ENCODE results near the gene CCSAP.
A peak's percentile ranks its signal among the peaks of the same experiment; 100 is the strongest.

Gene CCSAP

GRCh38 chr1:229364207-229365065 lies 21.6 kb upstream of the CCSAP start:
- DNase-seq: no peak

DNA sequence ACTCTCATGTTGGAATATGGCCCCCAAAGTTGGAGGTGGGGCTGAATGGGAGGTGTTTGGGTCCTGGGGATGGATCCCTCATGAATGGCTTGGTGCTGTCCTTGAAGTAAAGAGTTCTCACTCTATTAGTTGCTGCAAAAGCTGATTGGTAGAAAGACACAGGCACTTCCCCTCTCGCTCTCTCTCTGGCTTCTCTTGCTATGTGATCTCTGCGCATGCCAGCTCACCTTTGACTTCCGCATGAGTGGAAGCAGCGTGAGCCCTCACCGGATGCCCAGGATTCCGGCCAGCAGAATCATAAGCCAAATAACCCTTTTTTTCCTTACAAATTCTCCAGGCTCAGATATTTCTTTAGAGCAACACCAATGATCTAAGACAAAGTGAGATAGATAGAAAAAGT lies 20.9 kb upstream of the CCSAP start:
- DNase-seq: no peak

- no peak for DNase-seq
These were observed 17.6 kb upstream of the CCSAP start for GRCh38 chr1:229360420-229360819.

DNA sequence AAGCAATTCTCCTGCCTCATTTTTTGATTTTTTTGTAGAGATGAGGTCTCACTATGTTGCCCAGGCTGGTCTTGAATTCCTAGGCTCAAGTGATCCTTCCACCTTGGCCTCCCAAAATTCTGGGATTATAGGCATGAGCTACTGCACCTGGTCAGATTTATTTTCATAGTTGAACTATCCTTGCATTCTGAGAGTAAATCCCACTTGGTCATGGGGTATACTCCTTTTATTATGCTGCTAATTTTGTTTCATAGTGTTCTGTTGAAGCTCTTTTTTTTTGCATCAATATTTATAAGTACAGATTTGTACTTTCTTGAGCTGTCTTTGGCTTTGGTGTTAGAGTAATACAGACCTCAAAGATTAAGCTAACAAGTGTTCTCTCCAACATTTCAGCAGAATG lies 12.8 kb upstream of the CCSAP start:
- no peak for DNase-seq

DNA sequence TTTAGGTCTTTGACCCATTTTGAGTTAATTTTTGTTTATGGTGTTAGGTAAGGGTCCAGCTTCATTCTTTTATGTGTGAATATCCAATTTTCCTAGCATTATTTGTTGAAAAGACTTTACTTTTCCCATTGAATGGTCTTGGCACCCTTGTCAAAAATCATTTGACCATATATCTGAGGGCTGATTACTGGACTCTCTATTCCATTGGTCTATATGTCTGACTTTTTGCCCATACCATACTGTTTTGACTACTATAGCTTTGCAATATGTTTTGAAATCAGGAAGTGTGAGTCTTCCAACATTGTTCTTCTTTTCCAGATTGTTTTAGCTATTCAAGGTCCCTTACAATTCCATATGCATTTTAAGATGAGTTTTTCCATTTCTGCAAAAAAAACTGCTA lies 11.4 kb upstream of the CCSAP start:
- no peak for DNase-seq

GRCh38 chr1:229352975-229353374 lies 10.1 kb upstream of the CCSAP start:
- DNase-seq: no peak

- no peak for DNase-seq
These were observed 6.9 kb upstream of the CCSAP start for GRCh38 chr1:229349463-229350385.

GRCh38 chr1:229347528-229347927 lies 4.7 kb upstream of the CCSAP start:
- no peak for DNase-seq

DNA sequence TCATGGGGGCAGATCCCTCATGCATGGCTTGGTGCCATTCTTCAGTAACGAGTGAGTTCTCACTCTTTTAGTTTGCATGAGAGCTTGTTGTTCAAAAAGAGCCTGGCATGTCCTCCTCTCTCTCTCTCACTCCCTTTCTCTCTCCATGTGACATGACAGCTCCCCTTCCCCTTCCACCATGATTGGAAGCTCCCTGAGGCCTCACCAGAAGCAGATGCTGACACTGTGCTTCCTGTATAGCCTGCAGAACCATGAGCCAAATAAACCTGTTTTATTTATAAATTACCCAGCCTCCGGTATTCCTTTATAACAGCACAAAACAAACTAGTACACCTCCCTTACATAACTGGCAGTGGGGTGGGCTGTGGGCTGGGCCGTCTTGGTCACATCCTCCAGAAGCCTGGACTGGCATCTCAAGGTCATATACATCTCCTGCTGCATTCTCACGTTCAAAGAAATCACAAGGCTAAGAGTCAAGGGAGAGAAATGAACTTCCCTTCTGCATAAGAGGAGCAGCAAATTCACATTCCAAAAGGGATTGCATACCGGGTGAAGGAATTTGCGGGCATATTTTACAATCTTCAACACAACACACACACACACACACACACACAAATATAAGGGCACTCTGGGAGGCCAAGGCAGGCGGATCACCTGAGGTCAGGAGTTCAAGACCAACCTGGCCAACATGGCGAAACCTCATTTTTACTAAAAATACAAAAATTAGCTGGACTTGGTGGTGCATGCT lies 2.3 kb upstream of the CCSAP start:
- no peak for DNase-seq

- peak; percentile 41 to 58 for DNase-seq
These were observed 1.3 kb upstream of the CCSAP start for GRCh38 chr1:229344139-229344538.

GRCh38 chr1:229341774-229342655 lies 832 bp downstream of the CCSAP start:
- peak; percentile 75 to 83 for DNase-seq

DNA sequence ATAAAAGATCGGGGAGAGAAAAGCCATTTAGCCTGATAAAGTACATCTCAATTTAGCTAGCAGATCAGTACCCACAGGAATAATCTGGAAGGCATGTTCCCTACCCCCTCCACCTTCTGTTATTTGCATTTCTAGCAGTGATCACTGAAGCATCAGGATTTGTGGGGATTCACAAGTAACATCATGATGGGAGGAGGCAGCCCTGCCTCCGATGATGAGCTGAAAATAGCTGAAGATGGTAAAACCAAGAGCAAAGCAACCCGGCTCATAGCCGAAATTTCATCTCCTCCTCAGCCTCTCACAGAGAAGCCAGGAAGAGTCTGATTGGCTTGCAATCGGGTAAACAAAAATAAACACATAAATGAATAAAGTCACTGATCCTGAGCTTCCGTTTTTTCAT lies 2.4 kb downstream of the CCSAP start:
- DNase-seq: no peak

GRCh38 chr1:229339520-229339919 lies 3.3 kb downstream of the CCSAP start:
- peak; percentile 23 to 40 for DNase-seq

- no peak for DNase-seq
These were observed 3.8 kb downstream of the CCSAP start for GRCh38 chr1:229339086-229339485.

- DNase-seq: no peak
These were observed 6.5 kb downstream of the CCSAP start for GRCh38 chr1:229336345-229336744.

DNA sequence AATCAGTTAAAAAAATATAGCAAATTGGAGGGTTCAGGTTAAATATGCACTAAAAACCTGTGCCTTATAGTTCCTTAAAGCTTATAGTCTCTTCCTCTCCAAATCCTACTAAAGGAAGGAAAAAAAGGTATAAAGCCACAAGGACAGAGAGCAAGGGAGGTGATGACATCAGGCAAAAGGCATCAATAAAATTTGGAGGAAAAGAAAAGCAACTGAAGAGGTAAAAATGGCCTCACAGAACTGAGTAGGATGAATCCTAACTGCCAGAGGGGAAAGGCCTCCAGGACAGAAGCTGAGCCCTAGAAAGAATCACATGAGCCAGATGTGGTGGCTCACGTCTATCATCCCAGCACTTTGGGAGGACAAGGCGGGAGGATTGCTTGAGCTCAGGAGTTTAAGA lies 8.1 kb downstream of the CCSAP start:
- no peak for DNase-seq

DNA sequence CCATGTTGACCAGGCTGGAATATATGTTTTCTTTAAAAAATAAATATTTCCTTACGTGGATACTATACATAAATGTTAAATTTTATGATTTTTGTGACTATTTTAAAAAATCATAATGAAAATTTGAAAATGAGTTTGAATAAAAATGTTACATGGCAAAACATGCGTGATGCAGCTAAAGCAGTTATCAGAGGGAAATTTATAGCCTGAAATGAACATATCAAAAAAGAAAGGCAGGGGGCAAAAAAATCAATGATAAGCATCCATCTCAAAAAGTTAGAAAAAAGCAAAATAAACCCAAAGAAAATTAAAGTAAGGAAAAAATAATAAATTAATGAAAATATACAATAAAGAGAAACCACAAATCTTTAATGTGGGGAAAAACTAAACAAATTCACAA lies 8.6 kb downstream of the CCSAP start:
- no peak for DNase-seq

- no peak for DNase-seq
These were observed 14.1 kb downstream of the CCSAP start for GRCh38 chr1:229328598-229329362.

DNA sequence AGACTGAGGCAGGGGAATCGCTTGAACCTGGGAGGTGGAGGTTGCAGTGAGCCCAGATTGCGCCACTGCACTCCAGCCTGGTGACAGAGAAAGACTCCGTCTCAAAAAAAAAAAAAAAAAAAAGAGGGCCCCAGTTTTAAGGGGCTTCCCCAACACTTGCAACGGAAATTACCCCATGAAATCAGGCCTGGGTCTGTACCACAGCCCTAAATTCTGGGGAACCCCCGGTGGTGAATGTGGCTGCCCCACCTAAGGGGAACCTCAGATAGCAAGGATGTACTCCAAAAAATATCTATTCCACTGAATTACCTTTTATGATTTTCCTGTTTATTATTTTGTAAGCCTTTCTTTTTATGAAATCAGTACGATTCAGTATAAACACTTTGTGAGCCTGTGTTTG lies 15.1 kb downstream of the CCSAP start:
- peak in 1 of 2 experiments; percentile 13 for DNase-seq

DNA sequence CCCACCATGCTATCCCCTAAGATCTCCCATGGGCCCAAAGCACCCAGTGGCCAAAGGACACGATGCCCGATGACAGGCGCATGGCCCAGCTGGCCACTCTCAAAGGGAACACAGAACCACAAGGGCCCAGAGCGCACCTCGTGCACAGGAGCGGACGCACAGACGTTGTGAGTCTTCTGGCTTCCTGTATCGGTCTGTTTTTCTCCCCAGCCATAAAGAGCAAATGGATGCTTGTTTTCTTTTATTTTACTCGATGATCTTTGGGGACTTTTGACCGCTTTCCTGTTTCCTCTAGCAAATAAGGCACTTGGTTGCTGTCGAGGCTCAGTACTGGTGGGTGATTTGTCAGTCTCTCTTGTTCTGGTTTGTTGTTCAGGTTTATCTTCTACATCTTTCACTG lies 16.2 kb downstream of the CCSAP start:
- DNase-seq: no peak

DNA sequence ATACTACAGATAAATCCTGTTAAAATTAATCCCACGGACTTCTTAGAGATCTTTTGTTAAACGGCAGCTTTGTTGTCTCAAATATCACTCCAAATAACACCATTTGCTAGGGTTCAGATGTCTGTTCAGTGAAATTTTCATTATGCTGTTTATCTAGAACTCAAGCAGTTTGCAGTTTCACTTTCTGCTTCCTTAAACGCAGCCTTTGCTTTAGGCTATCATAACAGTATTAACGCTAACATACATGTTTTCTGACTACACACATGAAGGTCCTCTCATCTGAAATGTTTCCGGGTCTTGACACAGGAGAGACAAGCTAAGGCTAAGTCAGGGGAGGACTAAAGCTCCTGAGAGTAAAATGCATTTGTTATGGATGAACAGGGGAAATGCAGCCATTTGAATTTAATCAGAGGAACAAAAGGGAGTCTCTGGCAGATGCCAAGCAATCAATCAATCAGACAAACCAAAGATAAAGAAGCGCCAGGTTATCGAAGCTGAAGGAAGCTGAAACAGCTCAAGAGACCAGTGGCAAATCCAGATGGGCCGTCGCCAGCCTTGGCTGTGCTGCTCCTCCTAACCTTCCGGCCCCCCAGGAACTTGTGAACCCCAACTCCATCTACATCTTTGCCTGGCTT lies 16.9 kb downstream of the CCSAP start:
- no peak for DNase-seq

Measured in activated CD4-positive, alpha-beta T cell treated with anti-CD3 and anti-CD28 coated beads, Interleukin-2, amount 50 U/mL, for 48 hours (primary cell).